Activated CD8-positive, alpha-beta memory T cell treated with anti-CD3 and anti-CD28 coated beads for 4 hours (primary cell): ENCODE results near the gene FXR2.

Experiments
- DNase-seq, 2 donors: peaks; one replicate each; pipeline ENCODE4 v3.0.0-alpha.2; 2020; ENCODE audit warnings: low read depth in 2 of 2

The FXR2 gene

GRCh38 chr17:7573324-7574080, 41.2 kb downstream of the FXR2 start:
- peak; percentile 82 to 85 for DNase-seq

- DNase-seq = peak; percentile 97 to 100
Observed at GRCh38 chr17:7572588-7573323, 41.9 kb downstream of the FXR2 start.

- DNase-seq = no peak
Observed at GRCh38 chr17:7572338-7572587, 42.4 kb downstream of the FXR2 start.

GRCh38 chr17:7570351-7570750, 44.3 kb downstream of the FXR2 start:
- no peak for DNase-seq

- no peak for DNase-seq
Observed at GRCh38 chr17:7569571-7569970, 45.1 kb downstream of the FXR2 start.

GRCh38 chr17:7563115-7563869, 51.4 kb downstream of the FXR2 start:
- DNase-seq = no peak

- DNase-seq = no peak
Observed at GRCh38 chr17:7562208-7562605, 52.5 kb downstream of the FXR2 start.

GRCh38 chr17:7561589-7562207, 53.0 kb downstream of the FXR2 start, which contains the start of gene SENP3:
Gene SENP3 (plus strand): TSS chr17:7561919. CDS start chr17:7563077, 1,158 bp downstream.
- DNase-seq = peak; percentile 80 to 83

GRCh38 chr17:7561028-7561575, 53.6 kb downstream of the FXR2 start:
- DNase-seq = peak; percentile 61 to 72

- DNase-seq = no peak
Observed at GRCh38 chr17:7560172-7561027, 54.3 kb downstream of the FXR2 start.

- DNase-seq = no peak
Observed at GRCh38 chr17:7559320-7560171, 55.2 kb downstream of the FXR2 start.

- DNase-seq = no peak
Observed at GRCh38 chr17:7558544-7559319, 56.0 kb downstream of the FXR2 start, which contains the start of gene TNFSF13. Gene TNFSF13 (plus strand): TSS chr17:7558750. CDS start chr17:7559040, 290 bp downstream.

- DNase-seq = no peak
Observed at GRCh38 chr17:7557775-7558543, 56.7 kb downstream of the FXR2 start.

GRCh38 chr17:7557147-7557764, 57.4 kb downstream of the FXR2 start:
- DNase-seq = no peak

GRCh38 chr17:7556627-7557026, 58.1 kb downstream of the FXR2 start:
- no peak for DNase-seq

GRCh38 chr17:7555320-7555948, 59.3 kb downstream of the FXR2 start:
- DNase-seq = no peak

GRCh38 chr17:7553356-7553755, 61.3 kb downstream of the FXR2 start:
- no peak for DNase-seq
